Lower lobe of right lung (tissue), 2 donors: ENCODE results near the gene RDH16. TPM values are rescaled to one million over a fixed set of nuclear protein-coding genes. Genes with fewer than 3 reads are reported as not detected.

Experiments used
- ATAC-seq, 2 donors: fragments of 200-7000 bp; cut with Tn5 transposase; one replicate each; pipeline ENCODE4 v1.9.1; 2020 to 2022; ENCODE audit warnings: mild to moderate bottlenecking in 2 of 2, moderate library complexity in 2 of 2
- DNase-seq: peaks from one replicate; pipeline ENCODE4 v3.0.0-alpha.2; 2020
- H3K27ac ChIP-seq: fragments of 200-600 bp; one replicate; pipeline ENCODE4 v1.8.0; 2022
- H3K27me3 ChIP-seq: fragments of 200-600 bp; one replicate; pipeline ENCODE4 v1.8.0; 2022; ENCODE audit warnings: low read depth
- H3K36me3 ChIP-seq: fragments of 200-600 bp; one replicate; pipeline ENCODE4 v1.8.0; 2022; ENCODE audit warnings: mild to moderate bottlenecking
- H3K4me1 ChIP-seq: fragments of 200-600 bp; one replicate; pipeline ENCODE4 v1.8.0; 2022
- H3K4me3 ChIP-seq: fragments of 200-600 bp; one replicate; pipeline ENCODE4 v1.8.0; 2022; ENCODE audit warnings: mild to moderate bottlenecking
- H3K9me3 ChIP-seq: fragments of 200-600 bp; one replicate; pipeline ENCODE4 v1.8.0; 2022
- intact Hi-C: fragments of 100-400 bp; cut with DNase I; formaldehyde crosslinking; loops from one replicate; pipeline ENCODE4 v1.11.0; 2022
- total RNA-seq: library from RNA; stranded (reverse); fragmentation: NEBNext Ultra II Directional; extraction: Animal tissue kit (Norgen Biotek cat#: 25700); gene quantifications from one replicate; pipeline ENCODE4 v1.2.1, GENCODE V29; 2021
- TF ChIP-seq, protein P1 (sequence below): fragments of 200-600 bp; IDR thresholded peaks from one replicate; pipeline ENCODE4 v1.8.0; 2022; ENCODE audit warnings: antibody characterized with exemption, mild to moderate bottlenecking
- donor health status: DM: no; HTN: yes; CAD: no; lungs with severe emphysema.

The RDH16 gene
- total RNA-seq, 1 donor from 2014 or later: 0.53 TPM

DNA sequence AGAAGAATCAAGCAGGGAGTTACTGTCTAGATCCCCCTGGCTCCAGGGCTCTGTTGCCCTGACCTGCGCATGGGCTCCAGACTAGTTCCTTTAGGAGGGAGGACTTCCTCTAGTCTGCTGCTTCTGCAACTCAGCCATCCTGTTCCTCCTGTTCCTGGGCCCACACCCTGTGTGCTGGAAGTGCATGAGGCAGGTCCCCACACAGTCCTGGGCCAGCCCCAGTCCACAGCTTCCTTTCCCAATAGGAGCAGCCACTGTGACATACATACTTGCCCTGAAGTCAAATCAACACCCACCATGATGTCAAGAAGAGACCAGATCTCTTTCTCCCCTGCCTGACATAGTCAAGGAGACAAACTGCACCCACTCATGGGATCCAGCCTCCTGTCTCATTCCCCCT lies 24.5 kb downstream of the RDH16 start:
- peak; percentile 57 to 79 for ATAC-seq
- H3K27ac ChIP-seq: no peak overlapping the region

DNA sequence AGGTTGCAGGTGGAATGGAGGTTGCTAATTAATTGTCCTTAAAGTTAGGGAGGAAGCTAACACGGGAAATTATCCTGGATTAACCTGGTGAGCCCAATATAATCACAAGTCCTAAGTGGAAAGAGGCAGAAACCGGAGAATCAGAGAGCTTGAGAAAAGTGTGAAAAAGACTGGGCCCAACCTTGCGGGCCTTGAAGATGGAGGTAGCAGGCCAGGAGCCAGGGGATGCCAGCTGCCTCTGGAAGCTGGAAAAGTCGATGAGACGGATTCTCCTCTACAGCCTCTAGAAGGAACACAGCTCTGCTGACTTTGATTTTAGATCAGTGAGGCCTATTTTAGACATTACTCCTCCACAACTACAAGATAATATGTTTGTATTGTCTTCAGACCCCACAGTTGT lies 25.3 kb downstream of the RDH16 start:
- no peaks in the 10 kb centered on the region for H3K27me3 ChIP-seq
- H3K4me1 ChIP-seq: peaks cover 19% of the 10 kb centered on the region
- peak overlapping the region; percentile 18 for H3K27ac ChIP-seq
- intact Hi-C loops: no loop called here
- TF ChIP-seq, protein P1, sequence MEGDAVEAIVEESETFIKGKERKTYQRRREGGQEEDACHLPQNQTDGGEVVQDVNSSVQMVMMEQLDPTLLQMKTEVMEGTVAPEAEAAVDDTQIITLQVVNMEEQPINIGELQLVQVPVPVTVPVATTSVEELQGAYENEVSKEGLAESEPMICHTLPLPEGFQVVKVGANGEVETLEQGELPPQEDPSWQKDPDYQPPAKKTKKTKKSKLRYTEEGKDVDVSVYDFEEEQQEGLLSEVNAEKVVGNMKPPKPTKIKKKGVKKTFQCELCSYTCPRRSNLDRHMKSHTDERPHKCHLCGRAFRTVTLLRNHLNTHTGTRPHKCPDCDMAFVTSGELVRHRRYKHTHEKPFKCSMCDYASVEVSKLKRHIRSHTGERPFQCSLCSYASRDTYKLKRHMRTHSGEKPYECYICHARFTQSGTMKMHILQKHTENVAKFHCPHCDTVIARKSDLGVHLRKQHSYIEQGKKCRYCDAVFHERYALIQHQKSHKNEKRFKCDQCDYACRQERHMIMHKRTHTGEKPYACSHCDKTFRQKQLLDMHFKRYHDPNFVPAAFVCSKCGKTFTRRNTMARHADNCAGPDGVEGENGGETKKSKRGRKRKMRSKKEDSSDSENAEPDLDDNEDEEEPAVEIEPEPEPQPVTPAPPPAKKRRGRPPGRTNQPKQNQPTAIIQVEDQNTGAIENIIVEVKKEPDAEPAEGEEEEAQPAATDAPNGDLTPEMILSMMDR: no peak
- DNase-seq (no peak), ATAC-seq (no peak)
- no peaks in the 10 kb centered on the region for H3K36me3 ChIP-seq
- H3K9me3 ChIP-seq: no peaks in the 10 kb centered on the region
- no peak overlapping the region for H3K4me3 ChIP-seq

More for the DNA sequence above, 24.5 kb downstream of the RDH16 start:
- Histone ChIP-seq H3K27me3 (no peaks in the 10 kb centered on the region), H3K9me3 (no peaks in the 10 kb centered on the region), H3K4me3 (no peak overlapping the region), H3K36me3 (no peaks in the 10 kb centered on the region), H3K4me1 (peaks cover 19% of the 10 kb centered on the region)
- DNase-seq: peak; percentile 62
- intact Hi-C loops: no loop called here
- TF ChIP-seq, protein P1: no peak

DNA sequence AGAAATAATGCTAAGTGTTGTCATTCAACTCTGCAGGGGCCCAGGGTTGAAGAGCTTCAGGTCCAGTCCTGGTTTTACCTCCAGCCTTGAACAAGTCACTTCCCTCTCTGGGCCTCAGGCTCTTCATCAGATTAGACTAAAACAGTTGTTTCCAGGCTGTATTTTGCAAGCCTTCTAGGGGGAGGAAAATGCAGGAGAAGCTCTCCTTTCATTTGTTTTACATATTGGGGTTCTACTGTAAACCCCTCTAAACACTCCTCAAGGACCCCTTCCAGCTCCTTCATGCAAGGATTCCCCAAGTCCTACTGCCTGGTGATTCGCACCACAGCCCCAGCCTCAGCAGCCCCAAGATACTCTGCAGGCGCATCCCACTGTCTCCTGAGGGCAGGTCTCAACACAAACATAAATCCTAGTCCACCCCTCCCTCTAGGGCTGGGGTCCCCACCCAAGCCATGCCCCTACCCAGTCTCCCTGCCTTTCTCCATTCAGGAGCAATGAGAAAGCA lies 25.9 kb downstream of the RDH16 start:
- ATAC-seq: peak; percentile 56 to 70
- DNase-seq: no peak
- H3K4me3 ChIP-seq: no peak overlapping the region
- TF ChIP-seq, protein P1: no peak
- H3K27ac ChIP-seq: peak overlapping the region; percentile 66
- intact Hi-C loops: no loop called here
- H3K27me3 ChIP-seq: no peaks in the 10 kb centered on the region
- peaks cover 19% of the 10 kb centered on the region for H3K4me1 ChIP-seq
- H3K9me3 ChIP-seq: no peaks in the 10 kb centered on the region
- H3K36me3 ChIP-seq: no peaks in the 10 kb centered on the region

DNA sequence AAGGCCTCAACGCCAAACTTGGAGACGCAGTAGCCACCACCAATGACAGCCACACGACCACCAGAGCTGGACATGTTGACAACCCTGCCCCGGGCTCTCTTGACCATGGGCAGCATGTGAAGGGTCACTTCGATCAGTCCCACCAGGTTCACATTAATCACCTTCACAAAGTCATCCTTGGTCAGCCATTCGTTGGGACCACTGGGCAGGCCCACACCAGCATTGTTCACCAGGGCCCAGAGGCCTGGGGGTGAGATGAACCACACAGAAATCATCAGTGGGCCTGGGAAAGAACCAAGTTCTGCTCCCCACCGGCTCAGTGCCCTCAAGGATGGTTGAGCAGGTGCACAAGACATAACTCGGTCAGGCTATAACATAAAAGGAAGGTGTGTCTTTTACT lies 27.2 kb downstream of the RDH16 start:
- DNase-seq: no peak
- intact Hi-C loops: no loop called here
- Histone ChIP-seq H3K36me3 (no peaks in the 10 kb centered on the region), H3K27ac (no peak overlapping the region), H3K9me3 (no peaks in the 10 kb centered on the region), H3K4me3 (no peak overlapping the region), H3K4me1 (peaks cover 19% of the 10 kb centered on the region), H3K27me3 (no peaks in the 10 kb centered on the region)
- TF ChIP-seq, protein P1: no peak
- no peak for ATAC-seq

DNA sequence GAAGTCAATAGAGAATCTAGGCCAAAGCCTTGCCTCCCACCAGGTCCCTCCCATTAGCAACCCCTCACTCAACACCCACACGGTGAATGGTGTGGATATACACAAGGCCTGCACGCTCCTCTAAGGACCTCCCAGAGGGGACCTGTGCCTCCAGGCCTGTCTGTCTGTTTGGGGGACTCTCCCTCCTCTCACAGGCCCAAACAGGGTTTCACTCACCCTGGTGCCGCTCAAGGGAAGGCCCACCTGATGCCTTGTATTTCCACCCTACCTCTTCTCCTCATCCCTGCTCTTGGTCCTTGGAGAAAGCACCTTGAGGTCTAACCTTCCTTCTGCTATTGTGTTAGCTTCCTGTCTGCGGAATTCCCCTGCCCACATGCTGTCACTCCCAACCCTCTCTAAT lies 27.6 kb downstream of the RDH16 start:
- no peak overlapping the region for H3K27ac ChIP-seq
- H3K4me3 ChIP-seq: no peak overlapping the region
- intact Hi-C loops: no loop called here
- no peaks in the 10 kb centered on the region for H3K9me3 ChIP-seq
- ATAC-seq (no peak), DNase-seq (no peak)
- no peaks in the 10 kb centered on the region for H3K36me3 ChIP-seq
- H3K27me3 ChIP-seq: no peaks in the 10 kb centered on the region
- H3K4me1 ChIP-seq: peaks cover 19% of the 10 kb centered on the region
- TF ChIP-seq, protein P1: no peak

DNA sequence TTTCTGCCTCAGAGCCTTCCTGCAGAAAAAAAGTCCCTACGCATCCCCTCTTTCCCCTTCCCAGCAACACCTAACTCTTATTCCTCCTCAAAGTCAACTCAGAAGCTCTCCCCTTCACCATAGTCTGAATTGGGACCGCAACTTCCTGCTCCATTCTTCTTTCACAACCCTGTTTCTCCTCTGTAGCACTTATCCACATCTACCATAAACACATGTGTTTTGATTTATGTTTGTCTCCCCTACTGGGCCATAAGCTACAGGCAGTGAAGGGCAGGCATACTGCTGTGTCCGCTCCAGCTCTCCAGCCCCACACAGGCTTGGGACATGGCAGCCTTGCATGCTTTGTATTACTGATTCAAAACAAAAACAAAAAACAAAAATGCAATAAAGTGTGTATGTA lies 29.1 kb downstream of the RDH16 start:
- ATAC-seq: no peak
- H3K27ac ChIP-seq: no peak overlapping the region
- H3K4me3 ChIP-seq: no peak overlapping the region
- no peaks in the 10 kb centered on the region for H3K27me3 ChIP-seq
- H3K36me3 ChIP-seq: no peaks in the 10 kb centered on the region
- TF ChIP-seq, protein P1: no peak
- peaks cover 19% of the 10 kb centered on the region for H3K4me1 ChIP-seq
- intact Hi-C loops: no loop called here
- H3K9me3 ChIP-seq: no peaks in the 10 kb centered on the region
- no peak for DNase-seq
